ENCODE results near the gene ASCC2.
"Not testable (repeated sequence)": the region's sequence is repeated elsewhere in the genome, so short reads cannot be mapped to it uniquely, and the experiment has no call there.

Gene ASCC2

GRCh38 chr22:29854432-29854831 lies 16.4 kb upstream of the ASCC2 start:
- no peak for DNase-seq

- no peak for DNase-seq
Observed at GRCh38 chr22:29848111-29848510, 10.0 kb upstream of the ASCC2 start.

GRCh38 chr22:29846290-29846689 lies 8.2 kb upstream of the ASCC2 start:
- no peak for DNase-seq

- DNase-seq, result peak; percentile 82
Observed at GRCh38 chr22:29842740-29843139, 4.7 kb upstream of the ASCC2 start.

- no peak for DNase-seq
Observed at GRCh38 chr22:29842172-29842571, 4.1 kb upstream of the ASCC2 start.

- no peak for DNase-seq
Observed at GRCh38 chr22:29840498-29840897, 2.4 kb upstream of the ASCC2 start.

- DNase-seq, result no peak
Observed at GRCh38 chr22:29839039-29839438, 965 bp upstream of the ASCC2 start.

- DNase-seq, result no peak
Observed at GRCh38 chr22:29838599-29838956, 504 bp upstream of the ASCC2 start.

- not testable (repeated sequence) for DNase-seq
Observed at GRCh38 chr22:29836791-29837370, 1.2 kb downstream of the ASCC2 start.

- no peak for DNase-seq
Observed at GRCh38 chr22:29834046-29834445, 4.0 kb downstream of the ASCC2 start.

- no peak for DNase-seq
Observed at GRCh38 chr22:29833392-29833965, 4.6 kb downstream of the ASCC2 start.

- DNase-seq, result no peak
Observed at GRCh38 chr22:29831958-29832357, 6.1 kb downstream of the ASCC2 start.

- no peak for DNase-seq
Observed at GRCh38 chr22:29831186-29831921, 6.7 kb downstream of the ASCC2 start.

GRCh38 chr22:29830585-29830984 lies 7.5 kb downstream of the ASCC2 start:
- no peak for DNase-seq

GRCh38 chr22:29827726-29828125 lies 10.3 kb downstream of the ASCC2 start:
- peak; percentile 37 for DNase-seq

- no peak for DNase-seq
Observed at GRCh38 chr22:29827091-29827490, 11.0 kb downstream of the ASCC2 start.

GRCh38 chr22:29825578-29825977 lies 12.5 kb downstream of the ASCC2 start:
- no peak for DNase-seq

GRCh38 chr22:29824677-29825076 lies 13.4 kb downstream of the ASCC2 start:
- DNase-seq, result no peak

GRCh38 chr22:29821291-29822016 lies 16.6 kb downstream of the ASCC2 start:
- peak; percentile 90 for DNase-seq

GRCh38 chr22:29820961-29821290 lies 17.1 kb downstream of the ASCC2 start:
- DNase-seq, result no peak

GRCh38 chr22:29819501-29819900 lies 18.6 kb downstream of the ASCC2 start:
- no peak for DNase-seq

GRCh38 chr22:29817724-29818123 lies 20.4 kb downstream of the ASCC2 start:
- no peak for DNase-seq

GRCh38 chr22:29816980-29817379 lies 21.1 kb downstream of the ASCC2 start:
- no peak for DNase-seq

GRCh38 chr22:29816539-29816938 lies 21.5 kb downstream of the ASCC2 start:
- no peak for DNase-seq
